Keratinocyte (primary cell): ENCODE measurements around the gene ZRSR2. TPM values are rescaled to one million over a fixed set of nuclear protein-coding genes. Genes with fewer than 3 reads are reported as not detected.

Source experiments
- DNase-seq: peaks from one replicate; pipeline ENCODE4 v3.0.0-alpha.2; 2011; ENCODE audit warnings: low read depth, missing footprints, low spot score
- FAIRE-seq: peaks from 2 replicates; lab custom pipeline; 2011; peaks lifted over from hg19 to GRCh38; lab: Jason Lieb, UNC
- H2AFZ ChIP-seq: 2 replicates; pipeline ENCODE4 v1.6.0; 2012; ENCODE audit warnings: low read length, control low read depth, inconsistent platforms; ENCODE audit not compliant: control insufficient read depth
- H3K27ac ChIP-seq: 2 replicates; pipeline ENCODE4 v1.5.1; 2011; ENCODE audit warnings: low read length; ENCODE audit not compliant: control insufficient read depth, insufficient read depth
- H3K27me3 ChIP-seq: 3 replicates; pipeline ENCODE4 v1.6.0; 2011; ENCODE audit warnings: low read length; ENCODE audit not compliant: control insufficient read depth, insufficient read depth; ENCODE audit errors: extremely low read depth
- H3K36me3 ChIP-seq, 2 experiments: 2 replicates in 1 of 2; 3 replicates in 1 of 2; pipeline ENCODE4 v1.5.1; 2011; ENCODE audit warnings: low read length in 2 of 2, mild to moderate bottlenecking in 1 of 2; ENCODE audit not compliant: control insufficient read depth in 2 of 2, insufficient read depth in 2 of 2; ENCODE audit errors: extremely low read depth in 1 of 2
- H3K4me1 ChIP-seq: 3 replicates; pipeline ENCODE4 v1.5.1; 2011; ENCODE audit warnings: low read length; ENCODE audit not compliant: control insufficient read depth, insufficient read depth; ENCODE audit errors: extremely low read depth
- H3K4me2 ChIP-seq: 3 replicates; pipeline ENCODE4 v1.6.0; 2011; ENCODE audit warnings: low read depth, low read length; ENCODE audit not compliant: control insufficient read depth, insufficient read depth; ENCODE audit errors: extremely low read depth
- H3K4me3 ChIP-seq, 3 experiments: fragments of 200-600 bp in 1 of 3; sonication (generic) in 1 of 3; 2 replicates in 2 of 3; 3 replicates in 1 of 3; pipeline ENCODE4 v1.5.1; 2011 to 2016; ENCODE audit warnings: low read length in 3 of 3, mild to moderate bottlenecking in 3 of 3, control low read depth in 2 of 3, inconsistent platforms in 1 of 3, low read depth in 1 of 3, mixed read lengths in 1 of 3, mixed run types in 1 of 3, moderate library complexity in 1 of 3; ENCODE audit not compliant: control insufficient read depth in 2 of 3, insufficient read depth in 2 of 3; ENCODE audit errors: extremely low read depth in 1 of 3
- H3K79me2 ChIP-seq: 2 replicates; pipeline ENCODE4 v1.6.0; 2012; ENCODE audit warnings: low read length; ENCODE audit not compliant: control insufficient read depth, insufficient read depth
- H3K9ac ChIP-seq: 3 replicates; pipeline ENCODE4 v1.6.0; 2011; ENCODE audit warnings: low read length; ENCODE audit not compliant: control insufficient read depth, insufficient read depth; ENCODE audit errors: extremely low read depth
- H3K9me1 ChIP-seq: 3 replicates; pipeline ENCODE4 v1.6.0; 2011; ENCODE audit warnings: low read length; ENCODE audit not compliant: control insufficient read depth, insufficient read depth; ENCODE audit errors: extremely low read depth
- H3K9me3 ChIP-seq: 2 replicates; pipeline ENCODE4 v1.5.1; 2012; ENCODE audit warnings: low read depth, low read length; ENCODE audit not compliant: control insufficient read depth
- H4K20me1 ChIP-seq: 3 replicates; pipeline ENCODE4 v1.6.0; 2011; ENCODE audit warnings: low read length; ENCODE audit not compliant: control insufficient read depth, insufficient read depth; ENCODE audit errors: extremely low read depth
- EZH2 ChIP-seq: IDR thresholded peaks from one replicate; pipeline ENCODE4 v1.6.1; 2012; ENCODE audit warnings: inconsistent platforms, mild to moderate bottlenecking, low read length, moderate library complexity
- dilution Hi-C: fragments of 300-500 bp; cut with MboI; formaldehyde crosslinking; loops from one replicate; pipeline ENCODE4 v1.7.0; 2020; ENCODE audit warnings: low sequenced_read_pairs; ENCODE audit not compliant: extremely low pct_ligation_motif_present
- polyA plus RNA-seq, 5 experiments: library from polyadenylated mRNA; depleted of rRNA in 3 of 5; stranded (reverse) in 3 of 5; stranded (forward) in 1 of 5; unstranded in 1 of 5; fragments of >200 nt; gene quantifications; 1 replicate in 1 of 5; 2 replicates in 3 of 5; 3 replicates in 1 of 5; pipeline versions ENCODE4 v1.2.1 to v1.2.3, GENCODE V29; 2011 to 2012; ENCODE audit warnings: missing spikeins in 2 of 5, low read depth in 1 of 5, low replicate concordance in 1 of 5
- TF ChIP-seq, protein P1 (sequence below), 3 experiments: IDR thresholded peaks in 1 of 3; conservative IDR thresholded peaks in 1 of 3; optimal IDR thresholded peaks in 1 of 3; 2 replicates in 2 of 3; 3 replicates in 1 of 3; pipeline versions ENCODE3 to v1.5.1; 2011; ENCODE audit warnings: low read length in 3 of 3, mild to moderate bottlenecking in 3 of 3, moderate library complexity in 2 of 3, control low read depth in 1 of 3, inconsistent platforms in 1 of 3; ENCODE audit not compliant: insufficient read depth in 2 of 3; ENCODE audit errors: extremely low read depth in 1 of 3

ZRSR2 gene
- polyA plus RNA-seq, 1 donor (not counting 4 experiments of a cell fraction or from before 2014, with no cell fraction given) = 13.7 TPM

DNA sequence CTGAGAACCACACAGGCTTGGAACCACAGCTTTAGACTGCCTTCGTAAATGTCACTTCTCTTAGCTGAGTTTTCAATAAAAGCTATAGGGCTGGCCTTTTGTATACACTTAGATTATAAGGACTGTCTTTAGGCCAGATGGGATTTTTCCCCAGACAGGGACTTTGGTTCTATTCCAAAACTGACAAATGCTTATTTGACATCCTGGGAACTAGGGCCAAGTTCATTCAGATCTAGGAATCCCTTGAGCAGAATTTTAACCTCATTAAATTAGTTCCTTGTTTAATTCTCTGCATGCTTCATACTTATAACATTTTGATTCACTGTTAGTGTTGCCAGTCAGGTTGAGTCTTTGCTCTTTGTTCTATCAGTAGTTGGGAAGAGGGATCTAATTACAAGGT is 23.1 kb downstream of the ZRSR2 start:
- dilution Hi-C loops = no loop called here
- no peak for TF ChIP-seq EZH2
- TF ChIP-seq, protein P1, sequence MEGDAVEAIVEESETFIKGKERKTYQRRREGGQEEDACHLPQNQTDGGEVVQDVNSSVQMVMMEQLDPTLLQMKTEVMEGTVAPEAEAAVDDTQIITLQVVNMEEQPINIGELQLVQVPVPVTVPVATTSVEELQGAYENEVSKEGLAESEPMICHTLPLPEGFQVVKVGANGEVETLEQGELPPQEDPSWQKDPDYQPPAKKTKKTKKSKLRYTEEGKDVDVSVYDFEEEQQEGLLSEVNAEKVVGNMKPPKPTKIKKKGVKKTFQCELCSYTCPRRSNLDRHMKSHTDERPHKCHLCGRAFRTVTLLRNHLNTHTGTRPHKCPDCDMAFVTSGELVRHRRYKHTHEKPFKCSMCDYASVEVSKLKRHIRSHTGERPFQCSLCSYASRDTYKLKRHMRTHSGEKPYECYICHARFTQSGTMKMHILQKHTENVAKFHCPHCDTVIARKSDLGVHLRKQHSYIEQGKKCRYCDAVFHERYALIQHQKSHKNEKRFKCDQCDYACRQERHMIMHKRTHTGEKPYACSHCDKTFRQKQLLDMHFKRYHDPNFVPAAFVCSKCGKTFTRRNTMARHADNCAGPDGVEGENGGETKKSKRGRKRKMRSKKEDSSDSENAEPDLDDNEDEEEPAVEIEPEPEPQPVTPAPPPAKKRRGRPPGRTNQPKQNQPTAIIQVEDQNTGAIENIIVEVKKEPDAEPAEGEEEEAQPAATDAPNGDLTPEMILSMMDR (optimal IDR thresholded peaks at IDR 0.05 in 1 of 3, IDR thresholded peaks at IDR 0.05 in 1 of 3, conservative IDR thresholded peaks at IDR 0.05 in 1 of 3; ENCODE audit: extremely low read depth in 1 of 3, insufficient read depth in 2 of 3, low read length in 3 of 3) = no peak

DNA sequence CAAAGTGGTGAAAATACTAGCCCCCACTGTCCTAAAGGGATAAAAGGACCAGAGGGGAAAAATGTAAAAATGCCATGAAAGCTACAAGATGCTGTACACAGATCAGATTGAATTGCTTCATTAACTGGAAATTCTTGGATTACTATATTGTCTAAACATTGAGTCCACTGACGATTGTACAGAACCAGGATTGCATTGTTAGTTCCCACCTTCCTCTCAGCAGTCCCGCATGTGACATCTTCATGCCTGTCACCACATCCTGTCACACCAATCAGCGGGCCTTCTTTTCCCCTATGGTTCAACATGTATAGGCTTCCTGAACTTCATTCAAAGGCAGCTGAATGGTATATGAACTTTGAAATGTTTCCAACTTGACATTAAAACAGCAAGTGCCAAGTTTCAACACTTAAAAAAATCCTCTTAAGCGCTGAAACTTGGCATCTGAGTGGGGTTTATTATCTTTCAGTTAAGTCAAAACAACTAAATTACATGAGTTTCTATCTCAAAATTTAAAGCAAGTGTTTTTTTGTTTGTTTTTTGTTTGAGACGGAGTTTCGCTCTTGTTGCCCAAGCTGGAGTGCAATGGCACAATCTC is 24.6 kb downstream of the ZRSR2 start:
- Histone ChIP-seq H3K27me3 (no peaks in the 10 kb centered on the region), H3K4me1 (no peaks in the 10 kb centered on the region), H2AFZ (no peak overlapping the region), H3K36me3 (peaks cover 10 to 16% of the 10 kb centered on the region in 2 experiments), H3K27ac (no peak overlapping the region), H4K20me1 (no peaks in the 10 kb centered on the region), H3K9me1 (no peaks in the 10 kb centered on the region), H3K9me3 (no peaks in the 10 kb centered on the region), H3K4me3 (no peak overlapping the region), H3K9ac (no peak overlapping the region), H3K79me2 (no peaks in the 10 kb centered on the region), H3K4me2 (no peak overlapping the region)
- FAIRE-seq = no peak
- DNase-seq = no peak
- dilution Hi-C loops = no loop called here
- TF ChIP-seq, protein P1 (optimal IDR thresholded peaks at IDR 0.05 in 1 of 3, IDR thresholded peaks at IDR 0.05 in 1 of 3, conservative IDR thresholded peaks at IDR 0.05 in 1 of 3; ENCODE audit: extremely low read depth in 1 of 3, insufficient read depth in 2 of 3, low read length in 3 of 3) = no peak
- TF ChIP-seq EZH2 = no peak

More for the DNA sequence above, 23.1 kb downstream of the ZRSR2 start:
- Histone ChIP-seq H3K4me2 (no peak overlapping the region), H3K4me1 (no peaks in the 10 kb centered on the region), H3K36me3 (peaks cover 15 to 21% of the 10 kb centered on the region in 2 experiments), H3K9me3 (no peaks in the 10 kb centered on the region), H3K27ac (no peak overlapping the region), H3K4me3 (no peak overlapping the region), H3K27me3 (no peaks in the 10 kb centered on the region), H3K9ac (no peak overlapping the region), H3K9me1 (no peaks in the 10 kb centered on the region), H2AFZ (no peak overlapping the region), H4K20me1 (no peaks in the 10 kb centered on the region), H3K79me2 (no peaks in the 10 kb centered on the region)
- DNase-seq (no peak), FAIRE-seq (no peak)
